NCI-H146 treated with DMSO at 0.1 percent for 48 hours (cell line): ENCODE results near the gene CD8B2.
"Not testable (repeated sequence)": the region's sequence is repeated elsewhere in the genome, so short reads cannot be mapped to it uniquely, and the experiment has no call there.

Source experiments
- DNase-seq: peaks from one replicate; lab custom pipeline; 2025; ENCODE audit not compliant: unreplicated experiment; lab: John Stamatoyannopoulos, UW

CD8B2 gene

GRCh38 chr2:106511476-106511901, 24.3 kb downstream of the CD8B2 start:
- not testable (repeated sequence) for DNase-seq

- DNase-seq, result not testable (repeated sequence)
Observed at GRCh38 chr2:106511934-106512333, 24.8 kb downstream of the CD8B2 start.

GRCh38 chr2:106513391-106513790, 26.2 kb downstream of the CD8B2 start:
- DNase-seq, result not testable (repeated sequence)

GRCh38 chr2:106514827-106515226, 27.7 kb downstream of the CD8B2 start:
- DNase-seq, result not testable (repeated sequence)

- no peak for DNase-seq
Observed at GRCh38 chr2:106516436-106516835, 29.3 kb downstream of the CD8B2 start.

- no peak for DNase-seq
Observed at GRCh38 chr2:106516864-106517263, 29.7 kb downstream of the CD8B2 start.

- DNase-seq, result no peak
Observed at GRCh38 chr2:106517329-106517728, 30.2 kb downstream of the CD8B2 start.

GRCh38 chr2:106519767-106520166, 32.6 kb downstream of the CD8B2 start:
- no peak for DNase-seq

GRCh38 chr2:106521016-106521415, 33.9 kb downstream of the CD8B2 start:
- no peak for DNase-seq

- no peak for DNase-seq
Observed at GRCh38 chr2:106523976-106524665, 37.0 kb downstream of the CD8B2 start.

GRCh38 chr2:106530866-106531265, 43.7 kb downstream of the CD8B2 start:
- no peak for DNase-seq

GRCh38 chr2:106531676-106532214, 44.6 kb downstream of the CD8B2 start:
- no peak for DNase-seq

- no peak for DNase-seq
Observed at GRCh38 chr2:106532236-106532635, 45.1 kb downstream of the CD8B2 start.

- DNase-seq, result no peak
Observed at GRCh38 chr2:106534471-106534870, 47.3 kb downstream of the CD8B2 start.

- no peak for DNase-seq
Observed at GRCh38 chr2:106536490-106536889, 49.3 kb downstream of the CD8B2 start.

- no peak for DNase-seq
Observed at GRCh38 chr2:106537047-106537446, 49.9 kb downstream of the CD8B2 start.

- DNase-seq, result no peak
Observed at GRCh38 chr2:106537791-106538191, 50.6 kb downstream of the CD8B2 start.

GRCh38 chr2:106540886-106541285, 53.7 kb downstream of the CD8B2 start:
- DNase-seq, result no peak

GRCh38 chr2:106541333-106541732, 54.2 kb downstream of the CD8B2 start:
- no peak for DNase-seq

GRCh38 chr2:106542746-106543359, 55.7 kb downstream of the CD8B2 start:
- DNase-seq, result peak; percentile 35

- DNase-seq, result no peak
Observed at GRCh38 chr2:106545007-106545406, 57.8 kb downstream of the CD8B2 start.

- DNase-seq, result no peak
Observed at GRCh38 chr2:106546391-106546990, 59.3 kb downstream of the CD8B2 start.
